Esophagus muscularis mucosa (tissue), 4 donors: ENCODE results near the gene GRIP1.

Experiments used
- EP300 ChIP-seq: sonication (generic); formaldehyde crosslinking; IDR thresholded peaks from one replicate; pipeline ENCODE4 v1.6.1; 2017; ENCODE audit warnings: antibody characterized with exemption
- POLR2A ChIP-seq: fragments of 450-650 bp; IDR thresholded peaks from one replicate; pipeline ENCODE4 v1.6.1; 2017; ENCODE audit warnings: antibody characterized with exemption, moderate library complexity, mild to moderate bottlenecking, low read depth
- POLR2AphosphoS5 ChIP-seq, 2 donors: sonication (generic); formaldehyde crosslinking; IDR thresholded peaks; one replicate each; pipeline ENCODE4 v1.6.1; 2017; ENCODE audit warnings: antibody characterized with exemption in 2 of 2
- TF ChIP-seq, protein P1 (sequence below), 3 experiments: fragments of 200-600 bp in 2 of 3; fragments of 450-650 bp in 1 of 3; sonication (generic) in 2 of 3; IDR thresholded peaks; one replicate each; pipeline ENCODE4 v1.5.1; 2017 to 2019; ENCODE audit warnings: antibody characterized with exemption in 3 of 3, mild to moderate bottlenecking in 2 of 3, moderate library complexity in 1 of 3

- TF ChIP-seq, protein P1, sequence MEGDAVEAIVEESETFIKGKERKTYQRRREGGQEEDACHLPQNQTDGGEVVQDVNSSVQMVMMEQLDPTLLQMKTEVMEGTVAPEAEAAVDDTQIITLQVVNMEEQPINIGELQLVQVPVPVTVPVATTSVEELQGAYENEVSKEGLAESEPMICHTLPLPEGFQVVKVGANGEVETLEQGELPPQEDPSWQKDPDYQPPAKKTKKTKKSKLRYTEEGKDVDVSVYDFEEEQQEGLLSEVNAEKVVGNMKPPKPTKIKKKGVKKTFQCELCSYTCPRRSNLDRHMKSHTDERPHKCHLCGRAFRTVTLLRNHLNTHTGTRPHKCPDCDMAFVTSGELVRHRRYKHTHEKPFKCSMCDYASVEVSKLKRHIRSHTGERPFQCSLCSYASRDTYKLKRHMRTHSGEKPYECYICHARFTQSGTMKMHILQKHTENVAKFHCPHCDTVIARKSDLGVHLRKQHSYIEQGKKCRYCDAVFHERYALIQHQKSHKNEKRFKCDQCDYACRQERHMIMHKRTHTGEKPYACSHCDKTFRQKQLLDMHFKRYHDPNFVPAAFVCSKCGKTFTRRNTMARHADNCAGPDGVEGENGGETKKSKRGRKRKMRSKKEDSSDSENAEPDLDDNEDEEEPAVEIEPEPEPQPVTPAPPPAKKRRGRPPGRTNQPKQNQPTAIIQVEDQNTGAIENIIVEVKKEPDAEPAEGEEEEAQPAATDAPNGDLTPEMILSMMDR (IDR thresholded peaks at IDR 0.05), result no peak
- TF ChIP-seq POLR2AphosphoS5 (IDR thresholded peaks at IDR 0.05) (no peak), EP300 (no peak), POLR2A (no peak)
Measured at GRCh38 chr12:66716522-66716921, 37.6 kb upstream of the GRIP1 start.
